Stimulated activated memory B cell treated with anti-CD40 and anti-IgM and Interleukin-4, amounts not matched to agents 10 μg/mL and 1 μg/mL and 100 μg/mL, for 72 hours (primary cell): Measurements from ENCODE around the gene KRTAP10-9.
A peak's percentile ranks its signal among the peaks of the same experiment; 100 is the strongest.
"Not testable (repeated sequence)": the region's sequence is repeated elsewhere in the genome, so short reads cannot be mapped to it uniquely, and the experiment has no call there.

Source experiments
- ATAC-seq: fragments of 150-1000 bp; cut with Tn5 transposase; 2 replicates; pipeline ENCODE4 v1.10.0; 2021
- H3K27ac Mint-ChIP-seq: one replicate; pipeline ENCODE4 v1.8.0; 2022; ENCODE audit warnings: mild to moderate bottlenecking, mixed read lengths
- H3K27me3 Mint-ChIP-seq: one replicate; pipeline ENCODE4 v1.8.0; 2022; ENCODE audit warnings: mixed read lengths
- H3K36me3 Mint-ChIP-seq: one replicate; pipeline ENCODE4 v1.8.0; 2022; ENCODE audit warnings: mixed read lengths
- H3K4me1 Mint-ChIP-seq: one replicate; pipeline ENCODE4 v1.8.0; 2022; ENCODE audit warnings: mixed read lengths
- H3K4me3 Mint-ChIP-seq: one replicate; pipeline ENCODE4 v1.8.0; 2022; ENCODE audit warnings: mild to moderate bottlenecking, moderate library complexity, mixed read lengths
- H3K9me3 Mint-ChIP-seq: one replicate; pipeline ENCODE4 v1.8.0; 2022; ENCODE audit warnings: mixed read lengths

Gene KRTAP10-9

GRCh38 chr21:44617071-44617501 lies 9.8 kb upstream of the KRTAP10-9 start:
- Mint-ChIP-seq H3K27ac (no peak overlapping the region), H3K9me3 (peaks cover 26% of the 10 kb centered on the region), H3K27me3 (peaks cover 41% of the 10 kb centered on the region), H3K4me3 (no peak overlapping the region), H3K4me1 (peaks cover 14% of the 10 kb centered on the region), H3K36me3 (peaks cover 34% of the 10 kb centered on the region)
- no peak for ATAC-seq

DNA sequence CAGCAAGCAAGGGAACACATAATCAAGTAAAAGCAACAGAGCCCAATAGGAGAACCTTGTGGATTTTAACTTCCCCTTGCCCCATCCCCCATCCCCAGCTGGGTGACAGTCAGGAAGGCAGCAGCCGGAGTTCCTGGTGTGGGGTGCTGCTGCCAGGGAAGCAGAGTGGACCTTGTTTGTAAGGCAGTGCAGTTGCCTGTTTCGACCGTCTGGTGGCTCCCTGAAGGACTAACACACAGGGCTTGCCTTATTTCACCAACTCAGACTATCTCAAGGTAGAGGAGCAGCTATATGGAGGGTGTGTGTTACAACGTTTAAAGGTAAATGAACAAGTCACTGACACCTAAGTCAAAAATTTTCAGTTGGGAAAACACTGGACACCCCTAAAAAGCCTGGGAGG lies 8.4 kb upstream of the KRTAP10-9 start:
- Mint-ChIP-seq H3K27ac (peak overlapping the region; percentile 69), H3K9me3 (peaks cover 27% of the 10 kb centered on the region), H3K4me1 (peaks cover 14% of the 10 kb centered on the region), H3K4me3 (no peak overlapping the region), H3K36me3 (peaks cover 26% of the 10 kb centered on the region), H3K27me3 (peaks cover 28% of the 10 kb centered on the region)
- no peak for ATAC-seq

DNA sequence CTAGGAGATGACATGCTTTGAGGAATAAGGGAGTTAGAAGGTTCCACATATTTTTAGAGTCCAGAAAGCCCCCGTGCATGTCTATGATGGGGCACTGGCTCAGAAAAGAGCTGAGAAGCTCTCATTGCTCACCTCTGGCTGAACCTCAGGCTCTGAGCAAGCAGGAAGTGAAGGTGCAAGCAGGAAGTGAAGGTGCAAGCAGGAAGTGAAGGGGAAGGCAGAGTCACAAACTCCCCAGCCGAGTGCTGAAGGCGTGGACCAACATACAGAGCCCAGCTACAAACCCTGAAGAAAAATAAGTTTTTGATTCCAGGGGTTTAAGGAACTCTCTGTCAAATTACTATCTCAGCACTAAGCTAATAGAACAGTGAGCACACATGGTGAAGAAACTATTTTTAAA lies 8.0 kb upstream of the KRTAP10-9 start:
- Mint-ChIP-seq H3K27ac (peak overlapping the region; percentile 69), H3K4me3 (no peak overlapping the region), H3K4me1 (peaks cover 14% of the 10 kb centered on the region), H3K9me3 (peaks cover 31% of the 10 kb centered on the region), H3K36me3 (peaks cover 30% of the 10 kb centered on the region), H3K27me3 (peaks cover 29% of the 10 kb centered on the region)
- no peak for ATAC-seq

DNA sequence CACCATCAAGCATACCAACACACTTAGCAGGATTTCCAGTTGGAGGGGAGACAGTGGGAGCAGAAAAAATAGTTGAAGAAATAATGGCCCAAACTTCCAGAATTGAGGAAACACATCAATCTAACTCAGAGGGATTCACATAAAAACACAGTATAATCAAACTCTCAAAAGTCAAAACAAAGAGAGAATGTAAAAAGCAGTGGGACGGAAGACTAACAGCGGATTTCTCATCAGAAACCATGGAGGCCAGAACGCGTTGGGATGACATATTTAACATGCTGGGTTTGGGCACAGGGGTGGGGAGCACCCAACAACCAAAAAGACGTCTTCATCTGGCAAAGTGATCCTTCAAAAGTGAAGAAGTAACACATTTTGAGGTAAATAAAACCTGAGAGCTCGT lies 7.0 kb upstream of the KRTAP10-9 start:
- H3K27me3 Mint-ChIP-seq, result peaks cover 26% of the 10 kb centered on the region
- ATAC-seq, result no peak
- no peak overlapping the region for H3K4me3 Mint-ChIP-seq
- peaks cover 39% of the 10 kb centered on the region for H3K9me3 Mint-ChIP-seq
- peaks cover 14% of the 10 kb centered on the region for H3K4me1 Mint-ChIP-seq
- H3K36me3 Mint-ChIP-seq, result peaks cover 39% of the 10 kb centered on the region
- no peak overlapping the region for H3K27ac Mint-ChIP-seq

DNA sequence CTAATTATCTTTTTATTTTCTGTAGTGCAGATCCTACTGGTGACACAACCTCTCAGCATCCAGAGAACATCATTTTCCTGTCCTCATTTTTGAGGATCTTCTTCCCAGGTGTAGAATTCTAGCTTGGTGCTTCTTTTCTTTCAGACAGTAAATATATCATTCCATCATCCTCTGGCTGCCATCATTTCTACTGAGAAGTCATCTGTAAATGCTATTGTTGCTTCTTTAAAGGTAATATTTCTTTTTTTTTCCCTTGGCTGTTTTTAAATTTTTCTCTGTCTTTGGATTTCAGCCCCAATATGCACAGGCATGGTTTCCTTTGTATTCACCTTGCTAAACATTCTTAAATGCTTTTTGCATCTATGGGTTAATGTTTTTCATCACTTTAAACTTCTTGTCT lies 3.3 kb upstream of the KRTAP10-9 start:
- Mint-ChIP-seq H3K4me1 (peaks cover 9% of the 10 kb centered on the region), H3K4me3 (no peak overlapping the region), H3K36me3 (peaks cover 39% of the 10 kb centered on the region), H3K27me3 (peaks cover 36% of the 10 kb centered on the region), H3K27ac (no peak overlapping the region), H3K9me3 (peaks cover 37% of the 10 kb centered on the region)
- ATAC-seq, result no peak

- no peak overlapping the region for H3K27ac Mint-ChIP-seq
- H3K4me1 Mint-ChIP-seq, result peaks cover 11% of the 10 kb centered on the region
- peaks cover 22% of the 10 kb centered on the region for H3K36me3 Mint-ChIP-seq
- H3K9me3 Mint-ChIP-seq, result peaks cover 33% of the 10 kb centered on the region
- no peak overlapping the region for H3K4me3 Mint-ChIP-seq
- ATAC-seq, result no peak
- peaks cover 36% of the 10 kb centered on the region for H3K27me3 Mint-ChIP-seq
Measured at GRCh38 chr21:44625756-44626155, 1.1 kb upstream of the KRTAP10-9 start.

DNA sequence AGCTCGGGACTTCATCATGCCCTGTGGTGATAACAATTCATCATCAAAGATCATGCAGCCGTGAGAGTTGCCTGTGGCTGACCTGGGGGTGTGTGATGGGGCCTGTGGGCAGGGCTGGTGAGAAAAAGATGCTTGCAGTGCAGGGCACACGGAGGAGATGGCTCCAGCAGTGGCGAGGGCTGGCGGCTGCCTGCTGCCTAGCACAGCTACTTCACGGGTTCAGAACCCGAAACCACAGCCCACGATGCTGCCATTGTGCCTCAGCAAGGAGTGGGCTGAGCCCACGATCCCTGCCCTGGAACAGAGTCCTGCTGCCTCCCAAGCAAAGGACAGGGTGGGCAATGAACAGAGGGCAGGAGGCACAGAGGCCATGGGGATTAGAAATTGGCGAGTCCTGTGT lies 631 bp upstream of the KRTAP10-9 start:
- Mint-ChIP-seq H3K4me1 (peaks cover 11% of the 10 kb centered on the region), H3K36me3 (peaks cover 25% of the 10 kb centered on the region), H3K4me3 (no peak overlapping the region), H3K27ac (no peak overlapping the region), H3K9me3 (peaks cover 36% of the 10 kb centered on the region), H3K27me3 (peaks cover 36% of the 10 kb centered on the region)
- no peak for ATAC-seq

DNA sequence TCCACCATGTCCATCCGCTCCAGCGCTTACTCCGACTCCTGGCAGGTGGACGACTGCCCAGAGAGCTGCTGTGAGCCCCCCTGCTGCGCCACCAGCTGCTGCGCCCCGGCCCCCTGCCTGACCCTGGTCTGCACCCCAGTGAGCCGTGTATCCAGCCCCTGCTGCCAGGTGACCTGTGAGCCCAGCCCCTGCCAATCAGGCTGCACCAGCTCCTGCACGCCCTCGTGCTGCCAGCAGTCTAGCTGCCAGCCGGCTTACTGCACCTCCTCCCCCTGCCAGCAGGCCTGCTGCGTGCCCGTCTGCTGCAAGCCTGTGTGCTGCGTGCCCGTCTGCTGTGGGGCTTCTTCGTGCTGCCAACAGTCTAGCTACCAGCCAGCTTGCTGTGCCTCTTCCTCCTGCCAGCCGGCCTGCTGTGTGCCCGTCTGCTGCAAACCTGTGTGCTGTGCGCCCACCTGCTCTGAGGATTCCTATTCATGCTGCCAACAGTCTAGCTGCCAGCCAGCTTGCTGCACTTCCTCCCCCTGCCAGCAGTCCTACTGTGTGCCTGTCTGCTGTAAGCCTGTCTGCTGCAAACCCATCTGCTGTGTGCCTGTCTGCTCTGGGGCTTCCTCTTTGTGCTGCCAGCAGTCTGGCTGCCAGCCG lies 409 bp downstream of the KRTAP10-9 start:
- H3K27me3 Mint-ChIP-seq, result peaks cover 36% of the 10 kb centered on the region
- H3K36me3 Mint-ChIP-seq, result peaks cover 29% of the 10 kb centered on the region
- H3K9me3 Mint-ChIP-seq, result peaks cover 41% of the 10 kb centered on the region
- not testable (repeated sequence) for H3K4me3 Mint-ChIP-seq, ATAC-seq, H3K27ac Mint-ChIP-seq
- H3K4me1 Mint-ChIP-seq, result peaks cover 11% of the 10 kb centered on the region

GRCh38 chr21:44627831-44628233 lies 939 bp downstream of the KRTAP10-9 start:
- peaks cover 41% of the 10 kb centered on the region for H3K9me3 Mint-ChIP-seq
- not testable (repeated sequence) for H3K4me3 Mint-ChIP-seq, H3K27ac Mint-ChIP-seq, ATAC-seq
- peaks cover 36% of the 10 kb centered on the region for H3K27me3 Mint-ChIP-seq
- peaks cover 11% of the 10 kb centered on the region for H3K4me1 Mint-ChIP-seq
- H3K36me3 Mint-ChIP-seq, result peaks cover 29% of the 10 kb centered on the region

- Mint-ChIP-seq H3K27me3 (peaks cover 34% of the 10 kb centered on the region), H3K36me3 (peaks cover 21% of the 10 kb centered on the region), H3K9me3 (peaks cover 41% of the 10 kb centered on the region), H3K27ac (no peak overlapping the region), H3K4me3 (no peak overlapping the region), H3K4me1 (peaks cover 11% of the 10 kb centered on the region)
- no peak for ATAC-seq
Measured at GRCh38 chr21:44628707-44629391, 2.0 kb downstream of the KRTAP10-9 start.

DNA sequence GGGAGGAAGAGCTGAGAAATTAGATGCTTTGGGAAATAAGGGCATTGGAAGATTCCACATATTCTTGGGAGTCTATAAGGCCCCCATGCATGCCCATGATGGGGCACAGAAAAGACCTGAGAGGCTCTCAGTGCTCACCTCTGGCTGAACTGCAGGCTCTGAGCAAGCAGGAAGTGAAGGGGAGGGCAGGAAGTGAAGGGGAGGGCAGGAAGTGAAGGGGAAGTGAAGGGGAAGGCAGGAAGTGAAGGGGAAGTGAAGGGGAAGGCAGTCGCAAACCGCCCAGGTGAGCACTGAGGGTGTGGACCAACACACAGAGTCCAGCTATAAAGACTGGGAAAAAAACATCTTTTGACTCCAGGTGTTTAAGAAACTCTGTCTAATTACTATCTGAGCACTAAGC lies 3.5 kb downstream of the KRTAP10-9 start:
- peaks cover 11% of the 10 kb centered on the region for H3K4me1 Mint-ChIP-seq
- H3K4me3 Mint-ChIP-seq, result no peak overlapping the region

DNA sequence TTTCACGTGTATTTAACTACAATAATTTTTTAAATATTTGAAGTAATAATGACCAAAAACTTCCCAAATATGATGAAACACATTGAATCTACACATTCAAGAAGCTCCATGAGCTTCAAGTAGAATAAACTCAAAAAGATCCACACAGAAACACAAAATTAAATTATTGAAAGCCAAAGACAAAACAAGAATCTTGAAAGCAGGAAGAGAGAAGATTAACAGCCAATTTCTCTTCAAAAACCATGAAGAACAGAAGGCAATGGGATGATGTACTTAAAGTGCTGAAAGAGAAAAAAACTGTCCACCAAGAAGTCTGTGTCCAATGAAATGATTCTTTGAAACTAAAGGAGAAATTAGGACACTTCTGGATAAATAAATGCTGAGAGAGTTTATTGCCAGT lies 5.2 kb downstream of the KRTAP10-9 start:
- no peak for ATAC-seq
- H3K27ac Mint-ChIP-seq, result no peak overlapping the region

More for the DNA sequence above, 3.5 kb downstream of the KRTAP10-9 start:
- H3K36me3 Mint-ChIP-seq, result peaks cover 12% of the 10 kb centered on the region
- H3K27me3 Mint-ChIP-seq, result peaks cover 33% of the 10 kb centered on the region
- no peak overlapping the region for H3K27ac Mint-ChIP-seq
- no peak for ATAC-seq
- peaks cover 33% of the 10 kb centered on the region for H3K9me3 Mint-ChIP-seq

DNA sequence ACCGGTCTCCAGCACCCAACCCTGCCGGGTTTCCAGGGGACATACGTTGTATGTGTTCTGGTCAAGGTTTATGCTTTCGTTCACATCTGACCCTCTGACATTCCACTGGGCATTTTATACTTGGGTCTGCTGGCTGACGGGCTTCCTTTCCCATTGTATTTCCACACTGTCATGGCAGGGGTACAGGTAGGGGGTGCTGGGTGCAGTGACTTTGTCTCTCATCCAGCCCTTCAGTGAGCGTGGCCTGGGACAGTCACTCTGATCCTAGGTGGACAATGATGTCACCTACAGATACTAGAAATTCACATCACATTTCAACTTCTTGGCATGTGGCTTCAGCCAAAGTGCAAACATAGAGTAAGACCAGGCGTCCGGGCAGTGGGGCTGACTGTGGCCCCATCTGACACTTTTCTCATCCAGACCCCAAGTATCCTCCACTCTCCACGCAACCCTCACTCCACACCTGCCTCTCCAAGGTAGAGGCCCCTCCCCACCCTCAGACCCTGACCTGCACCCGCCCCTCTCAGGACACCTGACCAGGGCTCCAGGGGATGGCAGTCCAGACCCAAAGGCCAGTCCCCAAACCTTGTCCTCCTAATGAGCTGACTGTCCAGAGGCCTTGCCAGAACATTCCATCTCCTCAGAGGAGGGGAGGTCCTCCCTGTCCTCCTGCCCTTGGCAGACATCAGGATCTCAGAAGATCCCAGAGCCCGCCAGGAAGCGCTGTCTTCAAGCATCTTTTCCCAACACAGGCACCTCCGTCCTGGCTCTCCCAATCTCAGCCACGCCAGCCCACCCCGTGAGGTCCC lies 9.5 kb downstream of the KRTAP10-9 start:
- ATAC-seq, result no peak
- Mint-ChIP-seq H3K4me1 (no peaks in the 10 kb centered on the region), H3K27ac (no peak overlapping the region), H3K4me3 (no peak overlapping the region), H3K36me3 (peaks cover 2% of the 10 kb centered on the region), H3K9me3 (peaks cover 27% of the 10 kb centered on the region), H3K27me3 (peaks cover 69% of the 10 kb centered on the region)

More for the DNA sequence above, 5.2 kb downstream of the KRTAP10-9 start:
- Mint-ChIP-seq H3K9me3 (peaks cover 33% of the 10 kb centered on the region), H3K27me3 (peaks cover 36% of the 10 kb centered on the region), H3K36me3 (peaks cover 12% of the 10 kb centered on the region), H3K4me3 (no peak overlapping the region), H3K4me1 (peaks cover 11% of the 10 kb centered on the region)

DNA sequence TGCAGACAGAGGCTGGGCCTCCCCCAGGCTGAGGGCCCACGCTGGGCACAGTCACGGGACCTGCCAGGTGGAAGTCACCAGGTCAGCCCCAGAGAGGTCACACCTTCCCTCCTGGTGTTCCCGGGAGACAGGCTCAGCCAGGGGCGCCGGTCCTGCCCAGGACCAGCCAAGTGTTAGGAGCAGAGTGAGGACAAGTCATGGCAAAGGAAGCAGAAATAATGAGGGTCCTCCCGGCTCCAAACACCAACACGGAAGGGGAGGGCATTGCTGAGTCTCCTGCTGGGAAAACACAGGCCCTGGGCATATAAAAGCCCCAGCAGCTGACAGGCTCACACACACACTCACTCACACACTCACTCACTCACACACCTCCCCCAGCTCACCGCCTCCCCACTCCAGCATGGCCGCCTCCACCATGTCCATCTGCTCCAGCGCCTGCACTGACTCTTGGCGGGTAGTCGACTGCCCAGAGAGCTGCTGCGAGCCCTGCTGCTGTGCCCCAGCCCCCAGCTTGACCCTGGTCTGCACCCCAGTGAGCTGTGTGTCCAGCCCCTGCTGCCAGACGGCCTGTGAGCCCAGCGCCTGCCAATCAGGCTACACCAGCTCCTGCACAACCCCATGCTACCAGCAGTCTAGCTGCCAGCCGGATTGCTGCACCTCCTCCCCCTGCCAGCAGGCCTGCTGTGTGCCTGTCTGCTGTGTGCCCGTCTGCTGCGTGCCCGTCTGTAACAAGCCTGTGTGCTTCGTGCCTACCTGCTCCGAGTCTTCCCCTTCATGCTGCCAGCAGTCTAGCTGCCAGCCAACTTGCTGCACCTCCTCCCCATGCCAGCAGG lies 10.3 kb downstream of the KRTAP10-9 start, which contains the start of gene KRTAP10-10:
Gene KRTAP10-10, plus strand, starts transcription at position 339 of the 833 bp plus-strand sequence. Its CDS starts 62 bp downstream, at position 401.
- Mint-ChIP-seq H3K27me3 (peaks cover 74% of the 10 kb centered on the region), H3K27ac (no peak within 1 kb of the TSS), H3K9me3 (peaks cover 21% of the 10 kb centered on the region)

More for the DNA sequence above, 10.3 kb downstream of the KRTAP10-9 start, which contains the start of gene KRTAP10-10:
- H3K36me3 Mint-ChIP-seq, result no peaks in the 10 kb centered on the region
- H3K4me1 Mint-ChIP-seq, result no peaks in the 10 kb centered on the region
- ATAC-seq, result no peak
- no peak within 1 kb of the TSS for H3K4me3 Mint-ChIP-seq
